Fibroblast of skin of left biceps (primary cell): Measurements from ENCODE around the gene SNRNP70.
"Not testable (repeated sequence)": the region's sequence is repeated elsewhere in the genome, so short reads cannot be mapped to it uniquely, and the experiment has no call there.

Experiments
- DNase-seq, 2 experiments: peaks; one replicate each; pipeline ENCODE4 v3.0.0-alpha.2; 2013; ENCODE audit warnings: low read depth in 2 of 2

The SNRNP70 gene

DNA sequence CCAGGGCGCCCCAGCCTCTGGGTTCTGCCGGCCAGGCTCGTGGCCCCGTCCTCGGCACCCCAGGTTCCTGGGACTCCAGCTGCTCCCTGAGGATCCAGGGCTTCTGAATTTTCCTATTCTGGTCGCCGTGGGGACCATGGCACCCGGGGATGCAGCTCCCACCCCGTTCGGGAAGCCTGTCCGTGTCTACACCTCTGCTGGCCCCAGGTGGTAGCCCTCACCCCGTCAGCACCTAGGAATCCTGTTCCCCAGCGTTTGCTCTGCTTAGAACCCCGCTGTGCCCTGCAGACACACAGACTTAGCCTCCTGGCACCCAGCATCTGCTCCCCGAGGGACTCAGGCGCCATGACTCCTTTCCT is 35.1 kb downstream of the SNRNP70 start:
- DNase-seq, result no peak

DNA sequence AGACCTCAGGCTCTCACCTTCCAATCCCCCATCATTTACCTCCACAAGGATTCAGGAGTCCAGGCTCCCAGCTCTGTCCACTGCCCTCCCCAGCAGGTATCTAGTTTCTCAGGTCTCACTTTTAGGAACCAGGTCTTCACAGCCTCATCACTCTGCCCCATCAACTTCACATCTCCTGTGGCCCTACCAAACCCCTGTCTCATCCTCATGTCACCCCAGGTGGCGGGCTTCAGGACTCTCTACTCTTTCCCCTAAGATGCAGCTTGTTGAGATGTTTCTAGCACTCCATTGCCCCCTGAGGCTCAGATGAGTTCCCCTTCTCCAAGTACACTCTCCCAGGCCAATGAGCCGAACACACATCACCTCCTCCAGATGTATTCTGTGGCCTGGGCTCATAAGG is 35.6 kb downstream of the SNRNP70 start:
- DNase-seq, result no peak

- not testable (repeated sequence) for DNase-seq
Measured at GRCh38 chr19:49121841-49122240, 36.6 kb downstream of the SNRNP70 start.

- DNase-seq, result not testable (repeated sequence)
Measured at GRCh38 chr19:49123285-49123684, 38.0 kb downstream of the SNRNP70 start.

- DNase-seq, result no peak
Measured at GRCh38 chr19:49125025-49125731, 39.9 kb downstream of the SNRNP70 start.

DNA sequence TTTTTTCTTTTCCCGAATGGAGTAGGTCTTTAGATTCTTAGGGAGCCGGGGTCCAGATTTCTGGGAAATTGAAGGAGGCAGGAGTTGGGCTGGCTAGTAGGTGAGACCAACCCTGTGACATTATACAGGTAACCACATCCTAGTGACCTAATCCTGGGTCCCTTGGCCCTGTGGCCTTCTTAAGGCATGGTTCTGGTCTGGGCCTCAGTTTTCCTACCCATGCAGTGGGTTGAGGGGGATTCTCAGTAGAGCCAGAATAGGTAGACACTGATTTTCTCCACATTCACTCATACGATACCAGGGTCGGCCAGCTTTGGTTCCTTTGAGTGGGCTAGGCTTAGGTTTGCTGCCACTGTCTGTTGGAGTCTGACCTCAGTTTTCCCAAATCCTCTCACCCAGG is 41.3 kb downstream of the SNRNP70 start:
- no peak for DNase-seq

DNA sequence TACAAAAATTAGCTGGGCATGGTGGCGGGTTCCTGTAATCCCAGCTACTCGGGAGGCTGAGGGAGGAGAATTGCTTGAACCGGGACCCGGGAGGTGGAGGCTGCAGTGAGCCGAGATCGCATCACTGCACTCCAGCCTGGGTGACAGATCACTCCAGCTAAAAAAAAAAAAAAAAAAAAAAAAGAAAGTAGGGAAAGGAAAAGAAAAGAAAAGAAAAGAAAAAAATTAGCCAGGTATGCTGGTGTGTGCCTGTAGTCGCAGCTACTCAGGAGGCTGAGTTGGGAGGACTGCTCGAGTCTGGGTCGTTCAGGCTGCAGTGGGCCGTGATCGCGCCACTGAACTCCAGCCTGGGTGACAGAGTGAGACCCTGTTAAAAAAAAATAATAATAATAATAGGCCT is 42.0 kb downstream of the SNRNP70 start:
- not testable (repeated sequence) for DNase-seq

DNA sequence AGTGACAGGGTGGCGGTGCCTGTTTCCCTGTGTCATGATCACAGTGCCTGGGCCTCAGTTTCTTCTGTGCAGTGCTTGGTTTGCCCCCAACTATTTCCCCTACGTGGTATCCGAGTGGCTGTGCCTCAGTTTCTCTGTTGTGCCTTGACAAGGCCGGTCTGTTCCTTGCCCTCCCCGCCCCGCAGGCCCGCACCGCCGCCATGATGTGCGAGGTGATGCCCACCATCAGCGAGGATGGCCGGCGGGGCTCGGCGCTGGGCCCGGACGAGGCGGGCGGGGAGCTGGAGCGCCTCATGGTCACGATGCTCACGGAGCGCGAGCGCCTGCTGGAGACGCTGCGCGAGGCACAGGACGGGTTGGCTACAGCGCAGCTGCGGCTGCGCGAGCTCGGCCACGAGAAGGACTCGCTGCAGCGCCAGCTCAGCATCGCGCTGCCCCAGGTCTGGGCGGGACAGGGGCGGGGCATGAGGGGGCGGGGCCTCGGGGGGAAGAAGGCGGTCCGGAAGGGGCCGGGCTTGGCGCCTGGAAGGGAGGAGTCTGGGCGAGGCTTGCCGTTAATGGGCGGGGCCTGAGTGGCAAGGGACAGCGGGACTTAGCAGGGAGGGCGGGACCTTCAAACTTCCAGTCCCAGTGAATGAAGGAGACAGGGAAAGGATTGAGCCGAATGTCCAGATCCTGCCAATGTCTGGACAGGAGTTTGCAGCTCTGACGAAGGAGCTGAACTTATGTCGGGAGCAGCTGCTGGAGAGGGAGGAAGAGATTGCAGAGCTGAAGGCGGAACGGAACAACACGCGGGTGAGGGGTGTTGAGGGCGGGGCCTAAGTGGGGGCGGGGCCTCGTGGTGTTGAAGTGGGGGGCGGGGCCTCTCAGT is 42.7 kb downstream of the SNRNP70 start:
- DNase-seq, result peak; percentile 89 to 93

DNA sequence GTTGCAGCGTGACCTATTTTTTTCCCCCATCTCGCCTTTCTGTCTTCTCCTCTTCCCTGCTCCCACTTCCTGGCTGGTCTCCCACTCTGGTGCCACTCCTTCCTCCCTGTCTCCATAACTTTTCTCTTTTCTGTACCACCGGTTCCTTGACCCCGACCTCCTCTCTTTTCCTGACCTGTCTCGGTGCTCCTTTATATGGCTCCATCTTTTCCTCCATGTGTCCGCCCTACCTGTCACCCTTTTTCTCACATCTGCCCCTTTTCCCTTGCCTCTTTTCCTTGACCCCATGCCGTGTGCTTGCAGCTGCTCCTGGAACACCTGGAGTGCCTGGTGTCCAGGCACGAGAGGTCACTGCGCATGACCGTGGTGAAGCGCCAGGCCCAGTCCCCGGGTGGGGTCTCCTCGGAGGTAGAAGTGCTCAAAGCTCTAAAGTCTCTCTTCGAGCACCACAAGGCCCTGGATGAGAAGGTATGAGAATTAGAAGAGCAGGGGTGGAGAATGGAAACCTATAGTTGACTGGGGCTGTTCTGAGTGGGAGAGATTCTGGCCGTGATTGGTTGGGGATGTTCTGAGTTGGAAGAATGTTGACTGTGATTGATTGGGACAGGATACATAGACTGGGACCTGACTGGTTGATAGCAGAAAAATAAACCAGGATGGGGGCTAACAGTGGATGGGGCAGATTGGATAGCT is 43.4 kb downstream of the SNRNP70 start:
- no peak for DNase-seq

- no peak for DNase-seq
Measured at GRCh38 chr19:49129238-49129583, 44.0 kb downstream of the SNRNP70 start.

- DNase-seq, result no peak
Measured at GRCh38 chr19:49130325-49130724, 45.1 kb downstream of the SNRNP70 start.

DNA sequence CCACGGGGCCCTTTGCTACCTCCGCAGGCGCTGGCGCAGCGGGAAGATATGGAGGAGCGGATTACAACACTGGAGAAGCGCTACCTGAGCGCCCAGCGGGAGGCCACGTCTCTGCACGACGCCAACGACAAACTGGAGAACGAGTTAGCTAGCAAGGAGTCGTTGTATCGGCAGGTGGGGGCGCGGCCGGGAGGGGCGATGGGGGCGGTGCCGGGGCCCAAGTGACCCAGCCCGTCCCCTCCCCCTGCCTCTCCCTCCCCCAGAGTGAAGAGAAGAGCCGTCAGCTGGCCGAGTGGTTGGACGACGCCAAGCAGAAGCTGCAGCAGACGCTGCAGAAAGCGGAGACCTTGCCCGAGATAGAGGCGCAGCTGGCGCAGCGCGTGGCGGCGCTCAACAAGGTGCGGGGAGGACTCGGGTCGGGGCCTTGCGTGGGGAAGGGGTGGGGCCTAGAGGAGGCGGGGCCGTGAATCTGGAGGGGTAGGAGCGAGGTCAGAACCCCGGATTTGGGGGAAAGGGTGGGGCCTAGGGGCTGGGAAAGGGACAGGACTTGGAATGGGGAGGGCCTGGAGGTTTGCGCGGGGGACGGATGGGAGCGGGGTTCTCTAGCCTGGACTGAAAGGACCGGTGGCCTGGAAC is 47.8 kb downstream of the SNRNP70 start:
- DNase-seq, result no peak

DNA sequence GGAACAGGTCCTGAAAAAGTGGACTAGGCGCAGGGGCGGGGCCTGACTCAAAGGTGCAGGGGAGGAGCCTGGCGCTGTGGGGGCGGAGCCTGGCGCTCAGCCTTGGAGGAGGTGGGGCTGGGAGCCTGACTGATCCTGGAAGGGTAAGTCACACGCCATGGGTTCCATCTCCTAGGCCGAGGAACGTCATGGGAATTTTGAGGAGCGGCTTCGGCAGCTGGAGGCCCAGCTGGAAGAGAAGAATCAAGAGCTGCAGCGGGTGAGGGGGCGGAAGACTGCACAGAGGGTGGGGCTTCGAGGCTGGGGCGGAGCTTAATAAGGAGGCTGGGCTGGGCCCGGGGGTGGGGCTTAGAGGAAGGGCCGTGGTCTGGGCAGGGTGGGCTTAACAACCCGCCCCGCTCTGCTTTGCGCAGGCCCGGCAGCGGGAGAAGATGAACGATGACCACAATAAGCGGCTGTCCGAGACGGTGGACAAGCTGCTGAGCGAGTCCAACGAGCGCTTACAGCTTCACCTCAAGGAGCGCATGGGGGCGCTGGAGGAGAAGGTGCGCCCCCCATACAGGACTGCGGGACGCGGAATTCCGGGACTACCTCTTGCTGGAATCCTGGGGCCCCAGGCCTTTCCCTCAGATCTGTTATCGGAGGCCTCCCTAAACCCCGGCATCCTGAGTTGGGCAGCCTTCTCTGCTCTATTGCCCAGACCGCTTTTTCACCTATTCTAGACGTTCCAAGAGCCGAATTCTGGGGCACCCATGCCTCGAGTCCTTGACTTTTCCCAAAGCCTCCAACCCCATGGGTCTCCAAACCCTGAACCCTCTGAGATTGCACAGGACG is 48.6 kb downstream of the SNRNP70 start:
- no peak for DNase-seq

GRCh38 chr19:49135686-49136085 is 50.4 kb downstream of the SNRNP70 start:
- no peak for DNase-seq

- DNase-seq, result no peak
Measured at GRCh38 chr19:49136771-49137171, 51.5 kb downstream of the SNRNP70 start.

DNA sequence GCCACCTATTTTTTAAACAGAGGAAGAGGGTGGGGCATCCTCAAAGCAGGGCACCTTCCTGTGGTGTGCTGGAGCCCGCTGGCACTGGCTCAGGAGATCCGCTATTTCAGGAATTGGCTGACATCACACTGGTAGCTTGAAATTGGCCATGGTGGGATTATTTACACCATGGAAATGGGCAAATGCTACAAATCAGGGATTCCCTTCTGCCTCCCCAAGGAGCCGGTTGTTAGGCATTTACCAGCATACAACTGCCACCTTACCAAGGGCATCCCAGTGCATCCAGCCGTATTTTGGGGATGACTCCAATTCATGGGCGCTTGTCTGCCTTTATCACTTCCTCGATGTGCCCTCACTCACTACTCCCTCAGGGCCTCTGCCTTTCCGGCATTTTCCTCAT is 55.7 kb downstream of the SNRNP70 start:
- DNase-seq, result no peak

GRCh38 chr19:49141352-49141751 is 56.1 kb downstream of the SNRNP70 start:
- DNase-seq, result no peak

- DNase-seq, result peak in 1 of 2 experiments; percentile 67
Measured at GRCh38 chr19:49142866-49143335, 57.6 kb downstream of the SNRNP70 start.

DNA sequence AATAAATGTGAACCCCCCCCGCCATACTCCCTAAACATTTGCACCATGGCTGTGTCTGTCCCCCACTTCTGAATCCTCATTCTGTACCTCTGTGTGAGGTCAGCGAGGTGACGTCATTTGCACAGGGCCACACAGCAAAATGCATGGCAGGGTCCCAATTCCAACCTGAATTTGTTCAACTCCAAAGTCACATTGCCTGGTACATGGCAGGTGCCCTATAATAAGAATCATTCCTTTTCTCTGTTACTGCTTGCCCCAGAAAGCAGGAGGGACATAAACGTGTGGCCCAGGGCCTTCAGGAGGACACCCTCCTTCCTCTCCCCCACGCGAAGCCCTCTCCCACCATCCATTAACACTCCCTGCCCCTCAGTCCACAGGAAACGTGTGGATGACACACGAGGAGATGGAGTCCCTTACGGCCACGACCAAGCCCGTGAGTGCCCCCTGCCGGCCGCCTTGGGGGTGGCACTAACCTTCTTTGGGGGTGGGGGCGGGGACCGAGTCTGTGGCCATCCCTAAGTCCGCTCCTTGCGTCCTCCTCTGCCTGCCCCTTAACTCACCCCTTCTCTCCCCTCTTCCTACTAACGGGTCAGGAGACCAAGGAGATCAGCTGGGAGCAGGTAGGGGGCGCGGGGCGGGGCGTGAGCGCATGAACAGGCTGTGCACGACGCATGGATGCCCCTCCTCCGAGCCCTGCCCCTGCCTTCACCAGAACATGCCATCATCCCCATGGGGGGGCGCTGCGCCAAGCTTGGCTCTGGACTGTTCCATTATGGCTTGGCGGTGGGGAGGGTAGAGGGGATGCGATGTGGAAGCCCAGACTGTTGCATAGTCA is 60.5 kb downstream of the SNRNP70 start:
- no peak for DNase-seq

GRCh38 chr19:49146408-49146770 is 61.1 kb downstream of the SNRNP70 start:
- not testable (repeated sequence) for DNase-seq
